Measurements from ENCODE around the gene GTF2H2. TPM values are rescaled to one million over a fixed set of nuclear protein-coding genes. Genes with fewer than 3 reads are reported as not detected.
"Not testable (repeated sequence)": the region's sequence is repeated elsewhere in the genome, so short reads cannot be mapped to it uniquely, and the experiment has no call there.

The GTF2H2 gene
- 10 to 100 TPM; 34.5 to 35.9 TPM for total RNA-seq

- H3K4me3 Mint-ChIP-seq; POLR2A ChIA-PET; CTCF ChIA-PET; DNase-seq; H3K27ac Mint-ChIP-seq; H3K27me3 Mint-ChIP-seq; intact Hi-C loops (cut with micrococcal nuclease); H3K36me3 Mint-ChIP-seq (ENCODE audit: low read depth); H3K4me1 Mint-ChIP-seq (ENCODE audit: low read depth); H3K9me3 Mint-ChIP-seq: not testable (repeated sequence)
- peak; percentile 99 for ATAC-seq
These were observed at the start of gene GTF2H2 for GRCh38 chr5:71067262-71067928. Gene GTF2H2 (minus strand): TSS chr5:71067676. CDS start chr5:71062763, 4,913 bp downstream.

GRCh38 chr5:71109730-71110275, 42.3 kb upstream of the GTF2H2 start:
- H3K27ac Mint-ChIP-seq; H3K36me3 Mint-ChIP-seq (ENCODE audit: low read depth); H3K9me3 Mint-ChIP-seq; CTCF ChIA-PET; DNase-seq; intact Hi-C loops (cut with micrococcal nuclease); H3K4me3 Mint-ChIP-seq; H3K27me3 Mint-ChIP-seq; POLR2A ChIA-PET; H3K4me1 Mint-ChIP-seq (ENCODE audit: low read depth); ATAC-seq: not testable (repeated sequence)

- H3K27me3 Mint-ChIP-seq; H3K4me1 Mint-ChIP-seq (ENCODE audit: low read depth); H3K4me3 Mint-ChIP-seq; intact Hi-C loops (cut with micrococcal nuclease); H3K9me3 Mint-ChIP-seq; DNase-seq; CTCF ChIA-PET; H3K36me3 Mint-ChIP-seq (ENCODE audit: low read depth); H3K27ac Mint-ChIP-seq; POLR2A ChIA-PET; ATAC-seq: not testable (repeated sequence)
These were observed 32.5 kb upstream of the GTF2H2 start for GRCh38 chr5:71099996-71100395.

GRCh38 chr5:71097930-71098203, 30.4 kb upstream of the GTF2H2 start:
- H3K27me3 Mint-ChIP-seq; DNase-seq; H3K9me3 Mint-ChIP-seq; POLR2A ChIA-PET; H3K4me1 Mint-ChIP-seq (ENCODE audit: low read depth); H3K36me3 Mint-ChIP-seq (ENCODE audit: low read depth); H3K4me3 Mint-ChIP-seq; CTCF ChIA-PET; intact Hi-C loops (cut with micrococcal nuclease); H3K27ac Mint-ChIP-seq; ATAC-seq: not testable (repeated sequence)

GRCh38 chr5:71097173-71097929, 29.9 kb upstream of the GTF2H2 start:
- H3K4me3 Mint-ChIP-seq; CTCF ChIA-PET; H3K4me1 Mint-ChIP-seq (ENCODE audit: low read depth); H3K27me3 Mint-ChIP-seq; DNase-seq; H3K9me3 Mint-ChIP-seq; H3K27ac Mint-ChIP-seq; intact Hi-C loops (cut with micrococcal nuclease); POLR2A ChIA-PET; H3K36me3 Mint-ChIP-seq (ENCODE audit: low read depth); ATAC-seq: not testable (repeated sequence)

- H3K4me3 Mint-ChIP-seq; ATAC-seq; H3K36me3 Mint-ChIP-seq (ENCODE audit: low read depth); H3K4me1 Mint-ChIP-seq (ENCODE audit: low read depth); H3K27me3 Mint-ChIP-seq; H3K27ac Mint-ChIP-seq; DNase-seq; POLR2A ChIA-PET; H3K9me3 Mint-ChIP-seq; intact Hi-C loops (cut with micrococcal nuclease); CTCF ChIA-PET: not testable (repeated sequence)
These were observed 22.3 kb upstream of the GTF2H2 start for GRCh38 chr5:71089773-71090172.

- intact Hi-C loops (cut with micrococcal nuclease); H3K9me3 Mint-ChIP-seq; DNase-seq; H3K27ac Mint-ChIP-seq; ATAC-seq; CTCF ChIA-PET; H3K27me3 Mint-ChIP-seq; H3K36me3 Mint-ChIP-seq (ENCODE audit: low read depth); H3K4me3 Mint-ChIP-seq; H3K4me1 Mint-ChIP-seq (ENCODE audit: low read depth); POLR2A ChIA-PET: not testable (repeated sequence)
These were observed 21.3 kb upstream of the GTF2H2 start for GRCh38 chr5:71088754-71089153.

- POLR2A ChIA-PET; H3K4me3 Mint-ChIP-seq; ATAC-seq; H3K36me3 Mint-ChIP-seq (ENCODE audit: low read depth); intact Hi-C loops (cut with micrococcal nuclease); DNase-seq; H3K27ac Mint-ChIP-seq; H3K9me3 Mint-ChIP-seq; CTCF ChIA-PET; H3K4me1 Mint-ChIP-seq (ENCODE audit: low read depth); H3K27me3 Mint-ChIP-seq: not testable (repeated sequence)
These were observed 18.7 kb upstream of the GTF2H2 start for GRCh38 chr5:71086145-71086544.

- H3K27me3 Mint-ChIP-seq; H3K4me3 Mint-ChIP-seq; intact Hi-C loops (cut with micrococcal nuclease); H3K4me1 Mint-ChIP-seq (ENCODE audit: low read depth); DNase-seq; H3K27ac Mint-ChIP-seq; H3K36me3 Mint-ChIP-seq (ENCODE audit: low read depth); ATAC-seq; POLR2A ChIA-PET; CTCF ChIA-PET; H3K9me3 Mint-ChIP-seq: not testable (repeated sequence)
These were observed 17.0 kb upstream of the GTF2H2 start for GRCh38 chr5:71084280-71085063.

- H3K36me3 Mint-ChIP-seq (ENCODE audit: low read depth); POLR2A ChIA-PET; CTCF ChIA-PET; H3K27me3 Mint-ChIP-seq; H3K27ac Mint-ChIP-seq; intact Hi-C loops (cut with micrococcal nuclease); H3K4me3 Mint-ChIP-seq; H3K4me1 Mint-ChIP-seq (ENCODE audit: low read depth); H3K9me3 Mint-ChIP-seq; ATAC-seq; DNase-seq: not testable (repeated sequence)
These were observed 15.4 kb upstream of the GTF2H2 start for GRCh38 chr5:71082898-71083297.

GRCh38 chr5:71082340-71082739, 14.9 kb upstream of the GTF2H2 start:
- H3K4me3 Mint-ChIP-seq; H3K4me1 Mint-ChIP-seq (ENCODE audit: low read depth); H3K9me3 Mint-ChIP-seq; POLR2A ChIA-PET; intact Hi-C loops (cut with micrococcal nuclease); H3K27ac Mint-ChIP-seq; CTCF ChIA-PET; DNase-seq; H3K27me3 Mint-ChIP-seq; H3K36me3 Mint-ChIP-seq (ENCODE audit: low read depth); ATAC-seq: not testable (repeated sequence)

- POLR2A ChIA-PET; DNase-seq; CTCF ChIA-PET; H3K4me3 Mint-ChIP-seq; intact Hi-C loops (cut with micrococcal nuclease); H3K4me1 Mint-ChIP-seq (ENCODE audit: low read depth); H3K27me3 Mint-ChIP-seq; H3K9me3 Mint-ChIP-seq; H3K36me3 Mint-ChIP-seq (ENCODE audit: low read depth); ATAC-seq; H3K27ac Mint-ChIP-seq: not testable (repeated sequence)
These were observed 6.2 kb downstream of the GTF2H2 start for GRCh38 chr5:71061322-71061721.

All from activated CD8-positive, alpha-beta T cell treated with anti-CD3 and anti-CD28 coated beads for 36 hours (primary cell).